ENCODE data around the gene UPB1.

DNA sequence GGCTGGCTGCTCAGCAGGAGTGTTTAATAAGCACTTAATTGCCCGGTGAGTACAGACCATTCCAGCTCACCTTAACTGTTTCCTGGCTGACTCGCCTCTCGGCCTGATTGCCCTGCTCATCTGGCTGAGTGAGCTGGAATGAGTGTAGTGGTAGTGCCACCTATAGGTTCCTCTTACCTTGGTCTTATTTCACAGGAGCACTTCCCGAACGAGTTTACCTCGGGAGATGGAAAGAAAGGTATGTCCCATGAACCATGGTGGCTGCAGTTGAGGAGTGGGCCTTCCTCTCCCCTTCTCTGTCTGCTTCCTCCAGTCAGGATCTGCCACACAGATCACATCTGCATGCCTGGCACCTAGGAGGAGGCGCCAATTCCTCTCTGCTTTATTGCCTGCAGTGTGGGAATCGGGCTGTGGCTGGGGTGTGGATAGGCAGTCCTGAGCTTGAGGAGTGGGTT lies 26.7 kb downstream of the UPB1 start:
- TF ChIP-seq EZH2 (optimal IDR thresholded peaks at IDR 0.05; ENCODE audit: low read depth, low read length) (no peak), EZH2phosphoT487 (IDR thresholded peaks at IDR 0.05; ENCODE audit: low read length) (no peak)
- TF ChIP-seq, protein P1, sequence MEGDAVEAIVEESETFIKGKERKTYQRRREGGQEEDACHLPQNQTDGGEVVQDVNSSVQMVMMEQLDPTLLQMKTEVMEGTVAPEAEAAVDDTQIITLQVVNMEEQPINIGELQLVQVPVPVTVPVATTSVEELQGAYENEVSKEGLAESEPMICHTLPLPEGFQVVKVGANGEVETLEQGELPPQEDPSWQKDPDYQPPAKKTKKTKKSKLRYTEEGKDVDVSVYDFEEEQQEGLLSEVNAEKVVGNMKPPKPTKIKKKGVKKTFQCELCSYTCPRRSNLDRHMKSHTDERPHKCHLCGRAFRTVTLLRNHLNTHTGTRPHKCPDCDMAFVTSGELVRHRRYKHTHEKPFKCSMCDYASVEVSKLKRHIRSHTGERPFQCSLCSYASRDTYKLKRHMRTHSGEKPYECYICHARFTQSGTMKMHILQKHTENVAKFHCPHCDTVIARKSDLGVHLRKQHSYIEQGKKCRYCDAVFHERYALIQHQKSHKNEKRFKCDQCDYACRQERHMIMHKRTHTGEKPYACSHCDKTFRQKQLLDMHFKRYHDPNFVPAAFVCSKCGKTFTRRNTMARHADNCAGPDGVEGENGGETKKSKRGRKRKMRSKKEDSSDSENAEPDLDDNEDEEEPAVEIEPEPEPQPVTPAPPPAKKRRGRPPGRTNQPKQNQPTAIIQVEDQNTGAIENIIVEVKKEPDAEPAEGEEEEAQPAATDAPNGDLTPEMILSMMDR (IDR thresholded peaks at IDR 0.05; ENCODE audit: low read length), result peak; percentile 66
